Subcutaneous adipose tissue (tissue), 4 donors: ENCODE results near the gene NHLRC2. TPM values are rescaled to one million over a fixed set of nuclear protein-coding genes. Genes with fewer than 3 reads are reported as not detected.

Experiments
- total RNA-seq, 4 donors: library from RNA; depleted of rRNA; stranded (reverse); fragments of >200 nt; gene quantifications; one replicate each; pipeline ENCODE4 v1.1.0, GENCODE V29; 2016
- TF ChIP-seq, protein P1 (sequence below): fragments of 450-650 bp; IDR thresholded peaks from one replicate; pipeline ENCODE4 v1.5.1; 2016; ENCODE audit warnings: low read depth, mild to moderate bottlenecking, control low read depth, antibody characterized with exemption, moderate library complexity

The NHLRC2 gene
- total RNA-seq, 4 donors from 2014 or later, result 25.0 to 68.6 (median 45.6) TPM

DNA sequence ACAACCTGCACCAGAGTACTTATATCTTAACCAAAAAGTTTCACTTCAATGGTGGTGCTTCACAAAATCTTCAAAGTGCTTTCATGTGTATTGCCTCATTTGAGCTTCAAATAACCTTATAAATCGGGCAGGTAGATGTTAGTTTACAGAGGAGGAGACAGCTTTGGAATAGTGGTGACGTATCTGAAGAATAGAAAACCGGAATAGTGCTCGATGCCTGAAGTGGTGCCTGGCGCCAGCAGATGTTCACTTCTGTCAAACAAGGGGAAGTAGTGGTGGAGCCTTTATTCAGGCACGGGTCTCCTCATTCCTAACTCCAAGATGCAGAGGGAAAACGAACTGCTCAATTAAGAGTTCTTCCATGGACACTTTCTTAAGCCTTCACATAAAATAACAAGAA lies 58.1 kb downstream of the NHLRC2 start:
- TF ChIP-seq, protein P1, sequence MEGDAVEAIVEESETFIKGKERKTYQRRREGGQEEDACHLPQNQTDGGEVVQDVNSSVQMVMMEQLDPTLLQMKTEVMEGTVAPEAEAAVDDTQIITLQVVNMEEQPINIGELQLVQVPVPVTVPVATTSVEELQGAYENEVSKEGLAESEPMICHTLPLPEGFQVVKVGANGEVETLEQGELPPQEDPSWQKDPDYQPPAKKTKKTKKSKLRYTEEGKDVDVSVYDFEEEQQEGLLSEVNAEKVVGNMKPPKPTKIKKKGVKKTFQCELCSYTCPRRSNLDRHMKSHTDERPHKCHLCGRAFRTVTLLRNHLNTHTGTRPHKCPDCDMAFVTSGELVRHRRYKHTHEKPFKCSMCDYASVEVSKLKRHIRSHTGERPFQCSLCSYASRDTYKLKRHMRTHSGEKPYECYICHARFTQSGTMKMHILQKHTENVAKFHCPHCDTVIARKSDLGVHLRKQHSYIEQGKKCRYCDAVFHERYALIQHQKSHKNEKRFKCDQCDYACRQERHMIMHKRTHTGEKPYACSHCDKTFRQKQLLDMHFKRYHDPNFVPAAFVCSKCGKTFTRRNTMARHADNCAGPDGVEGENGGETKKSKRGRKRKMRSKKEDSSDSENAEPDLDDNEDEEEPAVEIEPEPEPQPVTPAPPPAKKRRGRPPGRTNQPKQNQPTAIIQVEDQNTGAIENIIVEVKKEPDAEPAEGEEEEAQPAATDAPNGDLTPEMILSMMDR, result no peak

GRCh38 chr10:113914956-113915355 lies 60.5 kb downstream of the NHLRC2 start:
- TF ChIP-seq, protein P1, result no peak

GRCh38 chr10:113915540-113915939 lies 61.1 kb downstream of the NHLRC2 start:
- TF ChIP-seq, protein P1, result no peak

- TF ChIP-seq, protein P1, result no peak
Measured at GRCh38 chr10:113916053-113916452, 61.6 kb downstream of the NHLRC2 start.

- TF ChIP-seq, protein P1, result no peak
Measured at GRCh38 chr10:113917636-113918035, 63.2 kb downstream of the NHLRC2 start.

GRCh38 chr10:113920114-113920513 lies 65.7 kb downstream of the NHLRC2 start:
- TF ChIP-seq, protein P1, result no peak

DNA sequence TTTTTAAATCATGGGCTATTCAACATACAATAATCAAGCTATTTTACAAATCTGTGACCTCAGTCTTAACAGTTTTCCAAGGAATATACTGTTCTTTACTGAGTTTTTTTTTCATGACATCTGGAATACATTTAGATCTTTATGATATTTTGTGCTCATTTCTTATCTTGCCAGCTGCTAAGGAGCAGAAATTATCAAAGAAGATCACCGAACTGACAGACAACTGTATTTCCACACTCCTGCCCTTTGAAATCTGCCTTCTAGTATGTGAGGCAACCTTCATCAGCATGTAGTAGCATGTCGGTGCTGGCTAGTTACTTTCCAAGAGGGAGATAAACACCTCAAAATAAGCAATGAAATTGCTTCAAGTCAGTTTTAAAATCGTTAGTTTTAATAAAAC lies 66.4 kb downstream of the NHLRC2 start:
- TF ChIP-seq, protein P1, result no peak
